Endodermal cell (in vitro differentiated cells): ENCODE data around the gene COG3. TPM values are rescaled to one million over a fixed set of nuclear protein-coding genes. Genes with fewer than 3 reads are reported as not detected.

Experiments used
- DNase-seq: peaks from one replicate; pipeline ENCODE4 v3.0.0-alpha.2; 2017
- H3K27ac ChIP-seq: 2 replicates; pipeline ENCODE4 v1.5.1; 2013; ENCODE audit warnings: mild to moderate bottlenecking, low read depth, low read length, moderate library complexity
- H3K27me3 ChIP-seq: 2 replicates; pipeline ENCODE4 v1.6.1; 2013; ENCODE audit warnings: mild to moderate bottlenecking, low read length, moderate library complexity; ENCODE audit not compliant: insufficient read depth, control insufficient read depth, poor library complexity, severe bottlenecking
- H3K36me3 ChIP-seq: 2 replicates; pipeline ENCODE4 v1.7.0; 2013; ENCODE audit warnings: mild to moderate bottlenecking, low read length, moderate library complexity; ENCODE audit not compliant: control insufficient read depth, insufficient read depth
- H3K4me1 ChIP-seq: one replicate; pipeline ENCODE4 v1.7.0; 2013; ENCODE audit warnings: low read length; ENCODE audit not compliant: control insufficient read depth, insufficient read depth
- H3K4me3 ChIP-seq: 2 replicates; pipeline ENCODE4 v1.5.1; 2013; ENCODE audit warnings: mild to moderate bottlenecking, low read length, moderate library complexity
- H3K9ac ChIP-seq: 2 replicates; pipeline ENCODE4 v1.6.1; 2013; ENCODE audit warnings: mild to moderate bottlenecking, low read length, moderate library complexity; ENCODE audit not compliant: poor library complexity, severe bottlenecking; ENCODE audit errors: extremely low read depth
- H3K9me3 ChIP-seq: 2 replicates; pipeline ENCODE4 v1.6.1; 2013; ENCODE audit warnings: mild to moderate bottlenecking, low read length, moderate library complexity; ENCODE audit not compliant: control insufficient read depth
- H3K27ac Mint-ChIP-seq: 2 replicates; pipeline ENCODE4 v1.8.0; 2020; ENCODE audit warnings: mixed read lengths
- H3K27me3 Mint-ChIP-seq: 2 replicates; pipeline ENCODE4 v1.8.0; 2021; ENCODE audit warnings: mild to moderate bottlenecking, mixed read lengths; ENCODE audit not compliant: insufficient read depth
- H3K36me3 Mint-ChIP-seq: 2 replicates; pipeline ENCODE4 v1.8.0; 2020; ENCODE audit warnings: low read depth, mixed read lengths
- H3K4me1 Mint-ChIP-seq: 2 replicates; pipeline ENCODE4 v1.8.0; 2020; ENCODE audit warnings: mixed read lengths
- H3K4me3 Mint-ChIP-seq: 2 replicates; pipeline ENCODE4 v1.8.0; 2020; ENCODE audit warnings: mild to moderate bottlenecking, moderate library complexity, mixed read lengths
- H3K9me3 Mint-ChIP-seq: 2 replicates; pipeline ENCODE4 v1.8.0; 2020; ENCODE audit warnings: mild to moderate bottlenecking, mixed read lengths
- CTCF ChIP-seq: fragments of 200-600 bp; sonication (generic); conservative IDR thresholded peaks from 2 replicates; pipeline ENCODE4 v1.5.0; 2021; ENCODE audit warnings: antibody characterized with exemption, mild to moderate bottlenecking
- WGBS, 2 experiments: methylation state at CpG; one replicate each; pipeline versions ENCODE4 v1.1.5 to v1.1.7; 2013; ENCODE audit warnings: missing lambda C conversion rate in 2 of 2, mixed read lengths in 1 of 2; ENCODE audit not compliant: insufficient coverage in 1 of 2, insufficient read length in 1 of 2; 5-methylcytosine and 5-hydroxymethylcytosine counted together
- total RNA-seq, 2 donors: library from RNA; stranded (reverse); fragmentation: NEBNext Ultra II Directional in 1 of 2; extraction: Animal tissue kit (Norgen Biotek cat#: 25700) in 1 of 2; gene quantifications; 2 replicates in 1 of 2; 3 replicates in 1 of 2; pipeline ENCODE4 v1.2.1, GENCODE V29; 2021

COG3 gene
- total RNA-seq, 2 donors from 2014 or later: 21.8 to 23.8 TPM

GRCh38 chr13:45542878-45543277, 78.1 kb downstream of the COG3 start:
- H3K9ac ChIP-seq: no peak overlapping the region
- no peaks in the 10 kb centered on the region for H3K9me3 Mint-ChIP-seq
- no peak for DNase-seq
- no peaks in the 10 kb centered on the region for H3K9me3 ChIP-seq
- 95 to 100% methylated on average over 2 to 5 of the region's 5 CpGs for WGBS, 2 experiments
- no peak overlapping the region for H3K4me3 Mint-ChIP-seq
- no peak overlapping the region for H3K27ac Mint-ChIP-seq
- no peaks in the 10 kb centered on the region for H3K36me3 Mint-ChIP-seq
- no peaks in the 10 kb centered on the region for H3K4me1 Mint-ChIP-seq
- no peaks in the 10 kb centered on the region for H3K27me3 ChIP-seq
- H3K4me1 ChIP-seq: peaks cover 6% of the 10 kb centered on the region
- no peak overlapping the region for H3K27ac ChIP-seq
- H3K4me3 ChIP-seq: no peak overlapping the region
- no peak for TF ChIP-seq CTCF
- H3K36me3 ChIP-seq: no peaks in the 10 kb centered on the region
- H3K27me3 Mint-ChIP-seq: no peaks in the 10 kb centered on the region

GRCh38 chr13:45544520-45544919, 79.8 kb downstream of the COG3 start:
- TF ChIP-seq CTCF: peak; percentile 71
- H3K27ac Mint-ChIP-seq: no peak overlapping the region

GRCh38 chr13:45545686-45546409, 81.1 kb downstream of the COG3 start:
- Histone ChIP-seq H3K4me3 (no peak overlapping the region), H3K4me1 (no peaks in the 10 kb centered on the region), H3K36me3 (no peaks in the 10 kb centered on the region), H3K27ac (no peak overlapping the region), H3K9ac (no peak overlapping the region), H3K9me3 (no peaks in the 10 kb centered on the region), H3K27me3 (no peaks in the 10 kb centered on the region)
- 88 to 91% methylated on average over 3 to 6 of the region's 6 CpGs for WGBS, 2 experiments
- no peaks in the 10 kb centered on the region for H3K9me3 Mint-ChIP-seq
- peaks cover 4% of the 10 kb centered on the region for H3K27me3 Mint-ChIP-seq
- no peak for TF ChIP-seq CTCF
- no peak for DNase-seq
- H3K4me3 Mint-ChIP-seq: no peak overlapping the region
- H3K4me1 Mint-ChIP-seq: no peaks in the 10 kb centered on the region
- no peaks in the 10 kb centered on the region for H3K36me3 Mint-ChIP-seq
- H3K27ac Mint-ChIP-seq: no peak overlapping the region

More at GRCh38 chr13:45544520-45544919, 79.8 kb downstream of the COG3 start:
- no peaks in the 10 kb centered on the region for H3K27me3 ChIP-seq
- no peaks in the 10 kb centered on the region for H3K36me3 Mint-ChIP-seq
- no peak overlapping the region for H3K27ac ChIP-seq
- H3K4me1 Mint-ChIP-seq: no peaks in the 10 kb centered on the region
- no peak overlapping the region for H3K4me3 ChIP-seq
- DNase-seq: no peak
- 89 to 100% methylated on average over 2 of the region's 2 CpGs for whole genome bisulfite sequencing, 2 experiments
- H3K4me1 ChIP-seq: no peaks in the 10 kb centered on the region
- H3K36me3 ChIP-seq: no peaks in the 10 kb centered on the region
- no peaks in the 10 kb centered on the region for H3K27me3 Mint-ChIP-seq
- no peak overlapping the region for H3K4me3 Mint-ChIP-seq
- no peak overlapping the region for H3K9ac ChIP-seq
- H3K9me3 Mint-ChIP-seq: no peaks in the 10 kb centered on the region
- no peaks in the 10 kb centered on the region for H3K9me3 ChIP-seq
